GM10847 (cell line): ENCODE data around the gene PRPF19.

Source experiments
- POLR2A ChIP-seq: IDR thresholded peaks from 2 replicates; pipeline ENCODE4 v1.6.1; 2011; ENCODE audit not compliant: insufficient read length; ENCODE audit errors: extremely low read depth

The PRPF19 gene

GRCh38 chr11:60906132-60906972 is at the start of gene PRPF19:
Gene PRPF19, minus strand, starts transcription at chr11:60906585. Its CDS starts 203 bp downstream, at chr11:60906382.
- peak; percentile 86 for TF ChIP-seq POLR2A

GRCh38 chr11:60955571-60955970 is 49.2 kb upstream of the PRPF19 start:
- TF ChIP-seq POLR2A, result no peak

- no peak for TF ChIP-seq POLR2A
Measured at GRCh38 chr11:60954421-60954820, 48.0 kb upstream of the PRPF19 start.

- TF ChIP-seq POLR2A, result no peak
Measured at GRCh38 chr11:60953781-60954180, 47.4 kb upstream of the PRPF19 start.

- no peak for TF ChIP-seq POLR2A
Measured at GRCh38 chr11:60952742-60953170, 46.4 kb upstream of the PRPF19 start.

- peak; percentile 37 for TF ChIP-seq POLR2A
Measured at GRCh38 chr11:60951904-60952741, 45.7 kb upstream of the PRPF19 start, which contains the start of gene SLC15A3. Gene SLC15A3, minus strand, starts transcription at chr11:60952176. Its CDS starts 625 bp downstream, at chr11:60951551.

GRCh38 chr11:60951606-60951903 is 45.2 kb upstream of the PRPF19 start:
- no peak for TF ChIP-seq POLR2A

- TF ChIP-seq POLR2A, result no peak
Measured at GRCh38 chr11:60950933-60951605, 44.7 kb upstream of the PRPF19 start.

GRCh38 chr11:60950024-60950423 is 43.6 kb upstream of the PRPF19 start:
- no peak for TF ChIP-seq POLR2A

GRCh38 chr11:60948250-60948649 is 41.9 kb upstream of the PRPF19 start:
- no peak for TF ChIP-seq POLR2A

GRCh38 chr11:60947700-60948099 is 41.3 kb upstream of the PRPF19 start:
- no peak for TF ChIP-seq POLR2A

GRCh38 chr11:60946601-60947264 is 40.3 kb upstream of the PRPF19 start:
- TF ChIP-seq POLR2A, result no peak

GRCh38 chr11:60945295-60945667 is 38.9 kb upstream of the PRPF19 start:
- no peak for TF ChIP-seq POLR2A

GRCh38 chr11:60944490-60945294 is 38.3 kb upstream of the PRPF19 start:
- TF ChIP-seq POLR2A, result no peak
